HG02759 (cell line): ENCODE measurements around the gene PUSL1.

Experiments used
- ATAC-seq: cut with Tn5 transposase; IDR thresholded peaks from one replicate; pipeline ENCODE4 v1.9.1; 2021; ENCODE audit warnings: mild to moderate bottlenecking, moderate library complexity; ENCODE audit not compliant: unreplicated experiment

PUSL1 gene

DNA sequence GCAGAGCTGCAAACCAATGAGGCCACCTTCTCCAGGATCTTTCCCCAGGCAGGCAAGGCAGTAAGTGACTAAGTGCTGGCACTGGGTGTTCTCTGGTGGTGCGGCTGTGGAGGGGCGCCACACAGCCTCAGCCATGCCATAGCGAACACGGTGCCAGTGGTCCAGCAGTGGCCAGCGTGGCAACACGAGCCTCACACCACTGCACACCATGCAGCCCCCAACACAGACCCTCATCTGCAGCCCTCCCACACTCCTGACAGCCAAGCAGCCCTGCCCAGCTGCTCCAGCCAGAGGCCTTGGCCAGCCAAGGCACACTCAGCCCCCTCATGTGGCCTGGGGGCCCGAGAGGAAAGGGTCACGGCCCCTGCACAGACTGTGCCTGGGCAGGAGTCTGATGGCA lies 13.1 kb downstream of the PUSL1 start:
- ATAC-seq: no peak

DNA sequence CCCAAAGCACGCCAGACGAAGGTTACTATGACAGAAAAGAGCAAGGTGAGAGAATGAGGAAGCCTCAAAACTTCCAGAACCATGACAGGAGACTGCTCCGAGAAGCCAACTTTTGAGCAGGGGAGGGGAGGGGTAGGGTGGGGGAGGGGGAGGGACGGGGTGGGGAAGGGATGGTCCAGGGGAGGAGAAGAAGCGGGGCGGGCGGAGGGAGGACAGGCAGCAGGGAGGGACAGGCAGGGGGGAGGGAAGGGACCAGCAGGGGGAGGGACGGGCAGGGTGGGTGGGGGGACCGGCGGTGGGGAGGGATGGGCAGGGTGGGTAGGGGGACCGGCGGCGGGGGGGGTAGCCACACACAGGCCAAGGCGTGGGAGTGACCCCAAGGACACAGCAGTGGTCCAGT lies 14.0 kb downstream of the PUSL1 start:
- ATAC-seq: no peak

DNA sequence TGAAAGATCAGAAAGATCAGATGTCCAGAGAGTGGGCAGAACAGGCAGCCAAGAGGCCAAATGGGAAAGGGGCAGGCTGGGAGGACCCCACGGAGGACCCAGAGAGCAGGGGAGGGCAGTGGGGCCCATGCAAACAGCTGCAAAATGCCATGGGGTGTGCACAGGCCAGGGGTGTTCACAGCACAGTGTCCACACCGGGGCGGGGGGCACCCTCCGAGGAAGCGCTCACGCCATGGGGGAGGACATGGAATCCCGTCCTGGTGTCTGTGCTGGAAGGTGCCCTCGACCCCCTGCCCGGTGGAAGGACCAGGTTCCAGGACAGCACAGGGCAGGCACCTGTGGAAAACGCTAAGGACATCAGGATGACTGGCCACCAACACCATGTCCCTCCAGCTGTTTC lies 14.6 kb downstream of the PUSL1 start:
- no peak for ATAC-seq

DNA sequence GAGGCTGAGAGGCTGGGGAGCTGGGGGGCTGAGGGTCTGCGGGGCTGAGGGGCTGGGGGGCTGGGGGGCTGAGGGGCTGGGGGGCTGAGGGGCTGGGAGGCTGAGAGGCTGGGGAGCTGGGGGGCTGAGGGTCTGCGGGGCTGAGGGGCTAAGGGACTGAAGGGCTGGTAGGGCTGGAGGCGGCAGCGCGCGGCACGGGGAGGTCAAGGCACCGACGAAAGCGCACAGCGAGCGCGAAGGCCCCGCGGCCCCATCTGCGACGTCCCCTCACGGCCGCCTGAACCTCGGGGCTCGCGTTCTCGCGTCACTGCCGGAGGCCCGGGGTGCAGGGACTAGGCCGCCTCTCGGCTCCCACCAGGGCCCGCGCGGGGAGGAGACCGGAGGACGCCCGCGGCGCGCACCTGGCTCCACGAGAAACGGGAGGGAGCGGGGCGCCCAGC lies 15.7 kb downstream of the PUSL1 start:
- no peak for ATAC-seq

DNA sequence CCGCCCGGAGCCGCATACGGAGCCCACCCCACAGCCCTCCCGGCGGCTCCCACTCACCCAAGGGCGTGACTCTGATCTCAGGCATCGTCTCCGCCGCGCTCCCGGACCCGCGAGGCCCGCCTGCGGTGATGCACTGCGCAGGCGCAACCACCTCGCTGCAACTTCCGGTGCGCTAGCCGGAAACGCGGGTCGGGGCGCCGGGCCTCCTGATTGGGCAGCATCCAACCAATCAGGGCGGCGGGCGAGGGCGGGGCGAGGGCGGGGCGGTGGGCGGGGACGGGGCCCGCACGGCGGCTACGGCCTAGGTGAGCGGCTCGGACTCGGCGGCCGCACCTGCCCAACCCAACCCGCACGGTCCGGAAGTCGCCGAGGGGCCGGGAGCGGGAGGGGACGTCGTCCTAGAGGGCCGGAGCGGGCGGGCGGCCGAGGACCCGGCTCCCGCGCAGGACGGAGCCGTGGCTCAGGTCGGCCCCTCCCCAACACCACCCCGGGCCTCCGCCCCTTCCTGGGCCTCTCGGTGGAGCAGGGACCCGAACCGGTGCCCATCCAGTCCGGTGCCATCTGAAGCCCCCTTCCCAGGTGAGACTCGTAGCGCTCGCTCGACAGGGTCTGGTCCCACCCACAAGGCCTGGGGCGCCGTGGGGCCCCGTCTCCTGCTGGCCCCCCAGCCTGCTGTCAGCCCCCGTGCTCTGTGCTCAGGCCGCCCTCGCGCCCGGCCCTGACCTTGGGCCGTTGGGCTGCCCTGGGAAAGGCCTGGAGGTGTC lies 16.3 kb downstream of the PUSL1 start, which contains the start of the genes CPTP and INTS11:
Gene CPTP, plus strand, starts transcription at position 279 of the 764 bp plus-strand sequence. CDS start 2,109 bp downstream, outside the sequence.
Gene INTS11, minus strand, starts transcription at position 137 of the 764 bp plus-strand sequence. Its CDS starts 52 bp downstream, at position 85.
- ATAC-seq: peak; percentile 73

DNA sequence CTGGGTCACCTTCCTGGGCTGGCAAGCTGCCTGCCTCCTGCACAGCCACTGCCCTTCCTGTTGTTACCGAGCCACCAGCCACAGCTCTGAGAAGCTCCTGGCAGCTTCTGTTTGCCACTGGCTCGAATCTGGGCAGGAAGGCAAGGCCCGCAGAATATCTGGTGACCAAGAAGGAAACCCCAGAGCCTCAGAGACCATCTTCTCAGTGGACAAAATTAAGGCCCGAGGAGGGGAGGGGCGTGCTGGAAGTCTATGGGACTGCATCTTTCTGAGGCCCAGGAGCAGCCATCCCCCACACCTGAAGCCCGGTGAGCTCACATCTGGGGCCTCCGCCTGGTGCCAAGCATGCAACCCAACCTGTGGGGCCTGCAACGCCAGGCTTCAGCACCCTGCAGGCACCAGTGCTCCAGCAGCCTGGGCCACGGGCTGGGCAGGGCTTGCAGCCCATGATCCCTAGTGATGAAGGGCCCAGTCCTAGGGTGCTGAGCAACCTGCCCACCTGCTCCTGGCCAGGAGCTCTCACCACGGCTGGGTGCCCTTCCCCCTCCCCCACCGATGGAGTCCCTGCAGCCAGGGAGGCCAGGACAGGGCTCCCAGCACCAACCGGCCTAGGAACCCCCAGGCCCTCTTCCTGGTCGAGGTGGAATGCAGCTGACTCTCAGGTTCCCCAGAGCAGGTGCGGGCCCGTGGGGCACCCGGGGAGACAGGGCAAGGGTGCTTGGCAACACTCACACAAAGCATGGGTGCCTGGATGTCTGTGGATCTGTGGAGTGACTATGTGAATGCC lies 17.1 kb downstream of the PUSL1 start:
- no peak for ATAC-seq

DNA sequence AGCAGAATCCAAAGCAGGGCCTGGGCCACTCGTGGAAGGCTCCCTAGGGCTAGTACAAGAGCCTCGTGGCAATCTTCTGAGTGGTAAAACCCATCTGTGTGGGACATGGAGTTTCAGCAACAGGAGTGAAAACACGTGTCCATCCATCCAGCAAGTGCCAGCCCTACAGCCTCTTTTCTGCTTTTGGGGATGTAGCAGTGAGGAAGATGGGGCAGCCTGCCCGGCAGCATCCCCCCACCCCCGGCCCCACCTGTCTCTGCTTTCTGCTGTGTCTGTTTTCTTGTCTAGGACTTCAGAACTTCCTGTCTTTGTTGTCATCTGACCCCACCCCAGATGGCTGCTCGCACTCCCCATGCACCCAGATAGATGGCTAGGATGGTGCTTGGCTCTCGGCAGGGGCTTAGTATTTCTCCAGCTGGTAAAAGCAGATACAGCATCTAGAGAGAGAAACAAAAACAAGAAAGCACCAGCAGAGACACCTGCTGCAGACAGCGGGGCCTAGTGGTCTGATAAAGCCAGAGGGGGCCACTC lies 17.7 kb downstream of the PUSL1 start:
- no peak for ATAC-seq

DNA sequence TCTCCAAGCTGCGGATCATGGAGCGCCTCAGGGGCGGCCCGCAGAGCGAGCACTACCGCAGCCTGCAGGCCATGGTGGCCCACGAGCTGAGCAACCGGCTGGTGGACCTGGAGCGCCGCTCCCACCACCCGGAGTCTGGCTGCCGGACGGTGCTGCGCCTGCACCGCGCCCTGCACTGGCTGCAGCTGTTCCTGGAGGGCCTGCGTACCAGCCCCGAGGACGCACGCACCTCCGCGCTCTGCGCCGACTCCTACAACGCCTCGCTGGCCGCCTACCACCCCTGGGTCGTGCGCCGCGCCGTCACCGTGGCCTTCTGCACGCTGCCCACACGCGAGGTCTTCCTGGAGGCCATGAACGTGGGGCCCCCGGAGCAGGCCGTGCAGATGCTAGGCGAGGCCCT lies 18.9 kb downstream of the PUSL1 start:
- no peak for ATAC-seq

DNA sequence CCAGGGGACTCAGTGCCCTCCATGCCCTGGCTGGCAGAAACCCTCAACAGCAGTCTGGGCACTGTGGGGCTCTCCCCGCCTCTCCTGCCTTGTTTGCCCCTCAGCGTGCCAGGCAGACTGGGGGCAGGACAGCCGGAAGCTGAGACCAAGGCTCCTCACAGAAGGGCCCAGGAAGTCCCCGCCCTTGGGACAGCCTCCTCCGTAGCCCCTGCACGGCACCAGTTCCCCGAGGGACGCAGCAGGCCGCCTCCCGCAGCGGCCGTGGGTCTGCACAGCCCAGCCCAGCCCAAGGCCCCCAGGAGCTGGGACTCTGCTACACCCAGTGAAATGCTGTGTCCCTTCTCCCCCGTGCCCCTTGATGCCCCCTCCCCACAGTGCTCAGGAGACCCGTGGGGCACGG lies 19.9 kb downstream of the PUSL1 start:
- ATAC-seq: no peak

DNA sequence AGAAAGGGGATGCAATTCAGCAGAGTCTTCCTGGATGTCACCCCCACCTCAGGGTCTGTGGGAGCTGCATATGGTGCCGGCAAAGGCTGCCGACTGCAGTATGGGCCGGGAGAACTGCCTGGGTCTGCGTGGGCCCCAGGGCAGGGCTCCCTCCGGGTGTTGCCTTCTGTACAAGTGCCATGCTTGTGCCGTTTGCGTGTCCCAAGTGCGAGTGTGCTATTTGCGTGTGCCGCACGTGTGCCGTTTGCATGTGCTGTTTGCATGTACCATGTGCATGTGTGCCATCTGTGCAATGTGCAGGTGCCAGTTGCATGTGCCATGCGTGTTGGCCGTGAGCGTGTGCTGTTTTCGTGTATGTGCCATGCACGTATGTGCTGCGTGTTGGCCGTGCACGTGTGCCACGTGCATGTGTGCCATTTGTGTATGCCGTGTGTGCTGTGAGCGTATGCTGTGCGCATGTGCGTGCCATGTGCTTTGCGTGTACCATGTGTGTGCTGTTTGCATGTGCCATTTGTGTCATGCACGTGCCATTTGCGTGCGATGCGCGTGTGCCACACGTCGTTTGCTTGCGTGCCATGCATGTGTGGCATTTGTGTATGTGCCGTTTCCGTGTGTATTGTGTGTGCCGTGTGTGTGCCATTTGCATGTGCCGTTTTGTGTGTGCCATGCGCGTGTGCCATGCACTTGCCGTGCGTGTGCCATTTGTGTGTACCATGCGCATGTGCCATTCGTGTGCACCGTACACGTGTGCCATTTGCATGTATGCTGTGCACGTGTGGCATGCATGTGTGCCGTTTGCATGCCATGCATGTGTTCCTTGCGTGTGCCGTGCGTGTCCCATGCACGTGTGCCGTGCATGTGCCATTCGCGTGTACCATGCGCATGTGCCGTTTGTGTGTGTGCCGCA lies 21.2 kb downstream of the PUSL1 start:
- ATAC-seq: no peak

DNA sequence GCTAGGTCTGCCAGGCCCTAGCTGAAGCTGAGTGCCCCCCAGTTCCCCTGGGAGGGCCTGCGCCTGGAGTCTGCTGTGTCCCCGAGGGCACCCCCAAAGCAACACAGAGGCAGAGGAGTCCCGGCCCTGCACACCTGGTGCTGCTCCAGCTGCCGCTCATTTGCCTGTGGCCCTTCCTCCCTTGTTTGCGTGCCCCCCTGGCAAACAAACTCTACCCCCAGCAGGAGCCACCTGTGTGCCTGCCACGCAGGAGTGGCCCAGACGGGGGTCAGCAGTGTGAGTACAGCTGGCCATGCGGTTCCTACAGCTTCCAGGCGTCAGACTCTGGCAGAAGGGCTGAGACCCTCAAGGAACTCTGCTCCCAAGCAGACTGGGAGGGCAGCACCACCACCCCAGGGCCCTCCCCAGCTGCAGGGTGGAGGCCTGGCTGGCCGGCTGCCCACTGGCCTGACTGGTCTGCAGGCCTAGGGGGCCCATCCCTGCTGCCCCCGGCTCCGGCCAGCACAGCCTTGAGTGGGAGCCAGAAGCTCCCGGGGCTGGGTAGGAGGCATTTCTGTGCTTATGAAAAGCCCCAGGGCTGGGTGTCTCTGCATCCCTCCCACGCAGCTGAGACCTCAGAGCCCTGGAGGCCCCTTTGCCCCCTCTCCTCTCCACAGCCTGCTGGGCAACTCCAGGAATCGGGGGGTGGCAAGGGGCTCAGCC lies 22.1 kb downstream of the PUSL1 start:
- no peak for ATAC-seq

DNA sequence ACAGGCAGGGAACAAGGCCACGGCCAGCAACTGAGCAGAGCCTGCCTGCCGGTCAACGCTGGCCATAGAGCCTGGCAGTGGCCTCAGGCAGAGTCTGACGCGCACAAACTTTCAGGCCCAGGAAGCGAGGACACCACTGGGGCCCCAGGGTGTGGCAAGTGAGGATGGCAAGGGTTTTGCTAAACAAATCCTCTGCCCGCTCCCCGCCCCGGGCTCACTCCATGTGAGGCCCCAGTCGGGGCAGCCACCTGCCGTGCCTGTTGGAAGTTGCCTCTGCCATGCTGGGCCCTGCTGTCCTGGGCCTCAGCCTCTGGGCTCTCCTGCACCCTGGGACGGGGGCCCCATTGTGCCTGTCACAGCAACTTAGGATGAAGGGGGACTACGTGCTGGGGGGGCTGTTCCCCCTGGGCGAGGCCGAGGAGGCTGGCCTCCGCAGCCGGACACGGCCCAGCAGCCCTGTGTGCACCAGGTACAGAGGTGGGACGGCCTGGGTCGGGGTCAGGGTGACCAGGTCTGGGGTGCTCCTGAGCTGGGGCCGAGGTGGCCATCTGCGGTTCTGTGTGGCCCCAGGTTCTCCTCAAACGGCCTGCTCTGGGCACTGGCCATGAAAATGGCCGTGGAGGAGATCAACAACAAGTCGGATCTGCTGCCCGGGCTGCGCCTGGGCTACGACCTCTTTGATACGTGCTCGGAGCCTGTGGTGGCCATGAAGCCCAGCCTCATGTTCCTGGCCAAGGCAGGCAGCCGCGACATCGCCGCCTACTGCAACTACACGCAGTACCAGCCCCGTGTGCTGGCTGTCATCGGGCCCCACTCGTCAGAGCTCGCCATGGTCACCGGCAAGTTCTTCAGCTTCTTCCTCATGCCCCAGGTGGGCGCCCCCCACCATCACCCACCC lies 22.9 kb downstream of the PUSL1 start, which contains the start of gene TAS1R3:
Gene TAS1R3, plus strand, starts transcription at position 213 of the 898 bp plus-strand sequence. Its CDS starts 66 bp downstream, at position 279.
- no peak for ATAC-seq

DNA sequence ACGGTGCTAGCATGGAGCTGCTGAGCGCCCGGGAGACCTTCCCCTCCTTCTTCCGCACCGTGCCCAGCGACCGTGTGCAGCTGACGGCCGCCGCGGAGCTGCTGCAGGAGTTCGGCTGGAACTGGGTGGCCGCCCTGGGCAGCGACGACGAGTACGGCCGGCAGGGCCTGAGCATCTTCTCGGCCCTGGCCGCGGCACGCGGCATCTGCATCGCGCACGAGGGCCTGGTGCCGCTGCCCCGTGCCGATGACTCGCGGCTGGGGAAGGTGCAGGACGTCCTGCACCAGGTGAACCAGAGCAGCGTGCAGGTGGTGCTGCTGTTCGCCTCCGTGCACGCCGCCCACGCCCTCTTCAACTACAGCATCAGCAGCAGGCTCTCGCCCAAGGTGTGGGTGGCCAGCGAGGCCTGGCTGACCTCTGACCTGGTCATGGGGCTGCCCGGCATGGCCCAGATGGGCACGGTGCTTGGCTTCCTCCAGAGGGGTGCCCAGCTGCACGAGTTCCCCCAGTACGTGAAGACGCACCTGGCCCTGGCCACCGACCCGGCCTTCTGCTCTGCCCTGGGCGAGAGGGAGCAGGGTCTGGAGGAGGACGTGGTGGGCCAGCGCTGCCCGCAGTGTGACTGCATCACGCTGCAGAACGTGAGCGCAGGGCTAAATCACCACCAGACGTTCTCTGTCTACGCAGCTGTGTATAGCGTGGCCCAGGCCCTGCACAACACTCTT lies 23.8 kb downstream of the PUSL1 start:
- ATAC-seq: no peak

DNA sequence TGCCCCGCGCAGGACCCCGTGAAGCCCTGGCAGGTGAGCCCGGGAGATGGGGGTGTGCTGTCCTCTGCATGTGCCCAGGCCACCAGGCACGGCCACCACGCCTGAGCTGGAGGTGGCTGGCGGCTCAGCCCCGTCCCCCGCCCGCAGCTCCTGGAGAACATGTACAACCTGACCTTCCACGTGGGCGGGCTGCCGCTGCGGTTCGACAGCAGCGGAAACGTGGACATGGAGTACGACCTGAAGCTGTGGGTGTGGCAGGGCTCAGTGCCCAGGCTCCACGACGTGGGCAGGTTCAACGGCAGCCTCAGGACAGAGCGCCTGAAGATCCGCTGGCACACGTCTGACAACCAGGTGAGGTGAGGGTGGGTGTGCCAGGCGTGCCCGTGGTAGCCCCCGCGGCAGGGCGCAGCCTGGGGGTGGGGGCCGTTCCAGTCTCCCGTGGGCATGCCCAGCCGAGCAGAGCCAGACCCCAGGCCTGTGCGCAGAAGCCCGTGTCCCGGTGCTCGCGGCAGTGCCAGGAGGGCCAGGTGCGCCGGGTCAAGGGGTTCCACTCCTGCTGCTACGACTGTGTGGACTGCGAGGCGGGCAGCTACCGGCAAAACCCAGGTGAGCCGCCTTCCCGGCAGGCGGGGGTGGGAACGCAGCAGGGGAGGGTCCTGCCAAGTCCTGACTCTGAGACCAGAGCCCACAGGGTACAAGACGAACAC lies 24.5 kb downstream of the PUSL1 start:
- ATAC-seq: no peak

DNA sequence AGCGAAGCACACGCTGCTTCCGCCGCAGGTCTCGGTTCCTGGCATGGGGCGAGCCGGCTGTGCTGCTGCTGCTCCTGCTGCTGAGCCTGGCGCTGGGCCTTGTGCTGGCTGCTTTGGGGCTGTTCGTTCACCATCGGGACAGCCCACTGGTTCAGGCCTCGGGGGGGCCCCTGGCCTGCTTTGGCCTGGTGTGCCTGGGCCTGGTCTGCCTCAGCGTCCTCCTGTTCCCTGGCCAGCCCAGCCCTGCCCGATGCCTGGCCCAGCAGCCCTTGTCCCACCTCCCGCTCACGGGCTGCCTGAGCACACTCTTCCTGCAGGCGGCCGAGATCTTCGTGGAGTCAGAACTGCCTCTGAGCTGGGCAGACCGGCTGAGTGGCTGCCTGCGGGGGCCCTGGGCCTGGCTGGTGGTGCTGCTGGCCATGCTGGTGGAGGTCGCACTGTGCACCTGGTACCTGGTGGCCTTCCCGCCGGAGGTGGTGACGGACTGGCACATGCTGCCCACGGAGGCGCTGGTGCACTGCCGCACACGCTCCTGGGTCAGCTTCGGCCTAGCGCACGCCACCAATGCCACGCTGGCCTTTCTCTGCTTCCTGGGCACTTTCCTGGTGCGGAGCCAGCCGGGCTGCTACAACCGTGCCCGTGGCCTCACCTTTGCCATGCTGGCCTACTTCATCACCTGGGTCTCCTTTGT lies 25.3 kb downstream of the PUSL1 start:
- no peak for ATAC-seq

DNA sequence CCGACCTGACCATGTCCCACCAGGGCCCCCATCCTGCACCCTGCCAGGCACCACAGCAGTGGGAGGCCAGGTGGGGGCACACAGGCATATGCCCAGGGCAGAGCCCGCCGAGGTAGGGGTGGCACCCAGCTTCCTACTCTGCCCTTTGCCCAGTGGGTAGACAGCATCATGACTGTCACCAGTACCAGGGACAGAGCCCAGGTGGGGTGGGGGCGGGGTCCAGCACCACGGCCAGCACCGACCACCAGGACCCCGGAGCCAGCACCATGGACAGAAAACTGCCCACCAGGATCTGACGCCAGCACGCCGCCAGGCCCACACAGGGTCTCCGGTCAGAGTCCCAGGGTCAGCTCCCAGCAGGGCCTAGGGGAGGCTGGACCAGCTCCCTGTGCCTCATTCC lies 26.4 kb downstream of the PUSL1 start:
- ATAC-seq: no peak

DNA sequence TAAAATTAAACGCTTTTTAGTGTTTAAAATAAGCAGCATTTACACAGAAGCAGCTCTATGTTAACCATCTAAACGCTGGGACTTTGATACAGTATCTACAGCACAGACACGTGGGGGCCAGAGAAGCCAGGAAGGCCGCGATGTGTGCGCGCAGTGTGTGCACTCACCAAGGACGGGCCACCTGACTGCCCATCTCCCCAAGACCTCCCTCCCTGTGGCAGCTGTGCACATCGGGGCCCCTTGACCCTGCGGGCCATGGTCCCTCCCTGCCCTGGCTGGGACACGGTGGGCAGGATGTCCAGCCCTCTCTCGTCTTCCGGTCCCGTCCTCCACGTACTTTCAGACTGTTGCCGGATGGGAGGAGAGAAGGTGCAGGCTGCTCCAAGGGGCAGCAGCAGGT lies 26.9 kb downstream of the PUSL1 start:
- no peak for ATAC-seq
